GM19395 (cell line): Measurements from ENCODE around the gene PRKCE.
"Not testable (repeated sequence)": the region's sequence is repeated elsewhere in the genome, so short reads cannot be mapped to it uniquely, and the experiment has no call there.

Experiments
- ATAC-seq: cut with Tn5 transposase; IDR thresholded peaks from one replicate; pipeline ENCODE4 v1.9.1; 2021; ENCODE audit warnings: mild to moderate bottlenecking, moderate library complexity; ENCODE audit not compliant: unreplicated experiment

The PRKCE gene

GRCh38 chr2:45901468-45902032, 250.1 kb downstream of the PRKCE start:
- no peak for ATAC-seq

- ATAC-seq, result no peak
Observed at GRCh38 chr2:45902380-45902779, 250.9 kb downstream of the PRKCE start.

GRCh38 chr2:45902781-45903375, 251.4 kb downstream of the PRKCE start:
- ATAC-seq, result no peak

GRCh38 chr2:45904267-45904945, 252.9 kb downstream of the PRKCE start:
- peak; percentile 82 for ATAC-seq

GRCh38 chr2:45904946-45905631, 253.6 kb downstream of the PRKCE start:
- ATAC-seq, result no peak

- ATAC-seq, result no peak
Observed at GRCh38 chr2:45905632-45905958, 254.1 kb downstream of the PRKCE start.

GRCh38 chr2:45907592-45907991, 256.1 kb downstream of the PRKCE start:
- ATAC-seq, result no peak

- no peak for ATAC-seq
Observed at GRCh38 chr2:45908316-45909170, 257.1 kb downstream of the PRKCE start.

GRCh38 chr2:45909171-45909565, 257.7 kb downstream of the PRKCE start:
- ATAC-seq, result no peak

GRCh38 chr2:45909677-45910191, 258.3 kb downstream of the PRKCE start:
- ATAC-seq, result peak; percentile 81

GRCh38 chr2:45910473-45911060, 259.1 kb downstream of the PRKCE start:
- ATAC-seq, result no peak

- no peak for ATAC-seq
Observed at GRCh38 chr2:45911538-45911937, 260.1 kb downstream of the PRKCE start.

- no peak for ATAC-seq
Observed at GRCh38 chr2:45912109-45912508, 260.6 kb downstream of the PRKCE start.

GRCh38 chr2:45913539-45913938, 262.1 kb downstream of the PRKCE start:
- ATAC-seq, result no peak

GRCh38 chr2:45915523-45915922, 264.0 kb downstream of the PRKCE start:
- no peak for ATAC-seq

GRCh38 chr2:45917561-45918176, 266.2 kb downstream of the PRKCE start:
- ATAC-seq, result not testable (repeated sequence)

- no peak for ATAC-seq
Observed at GRCh38 chr2:45918463-45919159, 267.1 kb downstream of the PRKCE start.

GRCh38 chr2:45919160-45919650, 267.7 kb downstream of the PRKCE start:
- peak; percentile 34 for ATAC-seq

GRCh38 chr2:45919711-45920111, 268.2 kb downstream of the PRKCE start:
- peak; percentile 56 for ATAC-seq
